ENCODE data around the gene SRSF1. TPM values are rescaled to one million over a fixed set of nuclear protein-coding genes. Genes with fewer than 3 reads are reported as not detected.
"Not testable (repeated sequence)": the region's sequence is repeated elsewhere in the genome, so short reads cannot be mapped to it uniquely, and the experiment has no call there.

SRSF1 gene
- polyA plus RNA-seq, 3 donors = 51.2 to 72.1 (median 61.6) TPM

- Histone ChIP-seq H3K27ac (ENCODE audit: low read depth in 1 of 2, low read length in 2 of 2) (no peak overlapping the region), H3K4me1 (ENCODE audit: control insufficient read depth in 1 of 2, insufficient read depth in 2 of 2, low read length in 2 of 2) (no peaks in the 10 kb centered on the region), H3K27me3 (ENCODE audit: control insufficient read depth in 2 of 2, insufficient read depth in 2 of 2, low read length in 2 of 2) (no peaks in the 10 kb centered on the region), H3K9me3 (replicated peaks in 1 of 2; ENCODE audit: control insufficient read depth in 1 of 2, insufficient read depth in 1 of 2, low read length in 2 of 2) (no peaks in the 10 kb centered on the region), H3K4me3 (replicated peaks in 1 of 3; ENCODE audit: low read depth in 2 of 3, low read length in 3 of 3) (no peak overlapping the region), H3K79me2 (ENCODE audit: insufficient read depth, low read length) (no peaks in the 10 kb centered on the region), H4K20me1 (ENCODE audit: insufficient read depth, low read length) (no peaks in the 10 kb centered on the region), H3K9ac (ENCODE audit: insufficient read depth, low read length, poor library complexity, severe bottlenecking) (no peak overlapping the region), H2AFZ (ENCODE audit: insufficient read depth, low read depth, low read length, poor library complexity, severe bottlenecking) (no peak overlapping the region), H3K4me2 (replicated peaks; ENCODE audit: extremely low read depth, low read length, poor library complexity, severe bottlenecking) (no peak overlapping the region), H3K36me3 (replicated peaks in 1 of 2; ENCODE audit: control insufficient read depth in 1 of 2, insufficient read depth in 2 of 2, low read length in 2 of 2) (no peaks in the 10 kb centered on the region)
- H3K4me3 Mint-ChIP-seq = no peak overlapping the region
- no peak for TF ChIP-seq CTCF (IDR thresholded peaks at IDR 0.05)
- peaks cover 4 to 12% (median 7%) of the 10 kb centered on the region in 3 donors for H3K27me3 Mint-ChIP-seq (ENCODE audit: low read depth in 3 of 3)
- peaks cover 0 to 2% (median 0%) of the 10 kb centered on the region in 7 donors for H3K9me3 Mint-ChIP-seq
- no peak for DNase-seq
- H3K4me1 Mint-ChIP-seq = peaks cover 2% of the 10 kb centered on the region
- intact Hi-C loops (cut with micrococcal nuclease) = no loop called here
- WGBS (ENCODE audit: insufficient coverage) = 93% methylated on average over 3 of the region's 4 CpGs
- no peaks in the 10 kb centered on the region for H3K36me3 Mint-ChIP-seq
- peak overlapping the region in 2 of 7 donors; percentile 16 to 17 for H3K27ac Mint-ChIP-seq
Observed at GRCh38 chr17:58047376-58048150, 40.5 kb upstream of the SRSF1 start.

GRCh38 chr17:58046239-58047094 lies 39.4 kb upstream of the SRSF1 start:
- intact Hi-C loops (cut with micrococcal nuclease) = no loop called here
- H3K27me3 ChIP-seq (ENCODE audit: control insufficient read depth in 2 of 2, insufficient read depth in 2 of 2, low read length in 2 of 2) = no peaks in the 10 kb centered on the region
- H3K4me1 ChIP-seq (ENCODE audit: control insufficient read depth in 1 of 2, insufficient read depth in 2 of 2, low read length in 2 of 2) = no peaks in the 10 kb centered on the region
- no peak overlapping the region for H3K27ac ChIP-seq (ENCODE audit: low read depth in 1 of 2, low read length in 2 of 2)
- Mint-ChIP-seq H3K36me3 (no peaks in the 10 kb centered on the region), H3K4me3 (no peak overlapping the region), H3K4me1 (peaks cover 2% of the 10 kb centered on the region), H3K27me3 (ENCODE audit: low read depth in 3 of 3) (peaks cover 4 to 20% (median 9%) of the 10 kb centered on the region in 3 donors), H3K9me3 (peaks cover 0 to 2% (median 0%) of the 10 kb centered on the region in 7 donors), H3K27ac (no peak overlapping the region)
- no peak overlapping the region for H3K4me3 ChIP-seq (replicated peaks in 1 of 3; ENCODE audit: low read depth in 2 of 3, low read length in 3 of 3)
- H3K9me3 ChIP-seq (replicated peaks in 1 of 2; ENCODE audit: control insufficient read depth in 1 of 2, insufficient read depth in 1 of 2, low read length in 2 of 2) = no peaks in the 10 kb centered on the region
- TF ChIP-seq CTCF (IDR thresholded peaks at IDR 0.05) = no peak
- H4K20me1 ChIP-seq (ENCODE audit: insufficient read depth, low read length) = no peaks in the 10 kb centered on the region
- H3K4me2 ChIP-seq (replicated peaks; ENCODE audit: extremely low read depth, low read length, poor library complexity, severe bottlenecking) = no peak overlapping the region
- no peak for DNase-seq
- H2AFZ ChIP-seq (ENCODE audit: insufficient read depth, low read depth, low read length, poor library complexity, severe bottlenecking) = no peak overlapping the region
- WGBS (ENCODE audit: insufficient coverage) = 66% methylated on average over 11 of the region's 18 CpGs
- no peaks in the 10 kb centered on the region for H3K36me3 ChIP-seq (replicated peaks in 1 of 2; ENCODE audit: control insufficient read depth in 1 of 2, insufficient read depth in 2 of 2, low read length in 2 of 2)
- H3K79me2 ChIP-seq (ENCODE audit: insufficient read depth, low read length) = no peaks in the 10 kb centered on the region
- no peak overlapping the region for H3K9ac ChIP-seq (ENCODE audit: insufficient read depth, low read length, poor library complexity, severe bottlenecking)

GRCh38 chr17:58044256-58044655 lies 37.2 kb upstream of the SRSF1 start:
- H3K4me1 ChIP-seq (ENCODE audit: control insufficient read depth in 1 of 2, insufficient read depth in 2 of 2, low read length in 2 of 2); H3K4me3 Mint-ChIP-seq; H3K36me3 ChIP-seq (replicated peaks in 1 of 2; ENCODE audit: control insufficient read depth in 1 of 2, insufficient read depth in 2 of 2, low read length in 2 of 2); H4K20me1 ChIP-seq (ENCODE audit: insufficient read depth, low read length); H3K27me3 ChIP-seq (ENCODE audit: control insufficient read depth in 2 of 2, insufficient read depth in 2 of 2, low read length in 2 of 2); H3K79me2 ChIP-seq (ENCODE audit: insufficient read depth, low read length); H3K9me3 ChIP-seq (replicated peaks in 1 of 2; ENCODE audit: control insufficient read depth in 1 of 2, insufficient read depth in 1 of 2, low read length in 2 of 2); H3K4me2 ChIP-seq (replicated peaks; ENCODE audit: extremely low read depth, low read length, poor library complexity, severe bottlenecking); H3K36me3 Mint-ChIP-seq; H3K9ac ChIP-seq (ENCODE audit: insufficient read depth, low read length, poor library complexity, severe bottlenecking); H2AFZ ChIP-seq (ENCODE audit: insufficient read depth, low read depth, low read length, poor library complexity, severe bottlenecking); H3K9me3 Mint-ChIP-seq; intact Hi-C loops (cut with micrococcal nuclease); H3K27ac Mint-ChIP-seq; H3K4me1 Mint-ChIP-seq; H3K27ac ChIP-seq (ENCODE audit: low read depth in 1 of 2, low read length in 2 of 2); H3K4me3 ChIP-seq (replicated peaks in 1 of 3; ENCODE audit: low read depth in 2 of 3, low read length in 3 of 3); DNase-seq: not testable (repeated sequence)
- 91% methylated on average over 4 of the region's 6 CpGs for WGBS (ENCODE audit: insufficient coverage)
- H3K27me3 Mint-ChIP-seq (ENCODE audit: low read depth in 3 of 3) = peaks cover 11 to 35% (median 19%) of the 10 kb centered on the region in 3 donors
